Endothelial cell of umbilical vein (primary cell): ENCODE data around the gene GPR180. TPM values are rescaled to one million over a fixed set of nuclear protein-coding genes. Genes with fewer than 3 reads are reported as not detected.
A peak's percentile ranks its signal among the peaks of the same experiment; 100 is the strongest.

Source experiments
- BruUV-seq: library from RNA; stranded (reverse); fragments of 400-500 nt; replicated peaks from 2 replicates; lab custom pipeline; 2021; lab: Mats Ljungman, UMichigan
- CTCF ChIA-PET: fragments of 300-600, 350-600 bp; sonication (Branson Sonifier 250); formaldehyde crosslinking; loops from one replicate; lab custom pipeline; 2021; ENCODE audit warnings: antibody characterized with exemption, inconsistent platforms; lab: Charles Lee
- POLR2A ChIA-PET: fragments of 300-600, 350-600 bp; sonication (Branson Sonifier 250); formaldehyde crosslinking; loops from one replicate; lab custom pipeline; 2021; ENCODE audit warnings: antibody characterized with exemption, inconsistent platforms; lab: Charles Lee
- DNase-seq: peaks from one replicate; pipeline ENCODE4 v3.0.0-alpha.2; 2011; ENCODE audit warnings: low read depth, low spot score
- FAIRE-seq: peaks from 2 replicates; lab custom pipeline; 2011; peaks lifted over from hg19 to GRCh38; lab: Jason Lieb, UNC
- H2AFZ ChIP-seq: 2 replicates; pipeline ENCODE4 v1.6.0; 2012; ENCODE audit warnings: low read depth, low read length, control low read depth, inconsistent platforms
- H3K27ac ChIP-seq: 2 replicates; pipeline ENCODE4 v1.5.1; 2011; ENCODE audit warnings: low read depth, mild to moderate bottlenecking, control low read depth, low read length, moderate library complexity; ENCODE audit not compliant: insufficient read depth
- H3K27me3 ChIP-seq, 2 experiments: 2 replicates each; pipeline versions ENCODE4 v1.6.0 to v1.6.1; 2011; ENCODE audit warnings: low read length in 2 of 2, mixed read lengths in 1 of 2; ENCODE audit not compliant: control insufficient read depth in 2 of 2, insufficient read depth in 2 of 2
- H3K36me3 ChIP-seq, 2 experiments: 2 replicates in 1 of 2; 3 replicates in 1 of 2; pipeline ENCODE4 v1.5.1; 2011; ENCODE audit warnings: low read length in 2 of 2, mild to moderate bottlenecking in 1 of 2, moderate library complexity in 1 of 2; ENCODE audit not compliant: control insufficient read depth in 2 of 2, insufficient read depth in 2 of 2; ENCODE audit errors: extremely low read depth in 1 of 2
- H3K4me1 ChIP-seq: 3 replicates; pipeline ENCODE4 v1.5.1; 2011; ENCODE audit warnings: mild to moderate bottlenecking, low read length; ENCODE audit not compliant: control insufficient read depth, insufficient read depth; ENCODE audit errors: extremely low read depth
- H3K4me2 ChIP-seq: 2 replicates; pipeline ENCODE4 v1.6.1; 2011; ENCODE audit warnings: low read length, control low read depth, mixed read lengths; ENCODE audit not compliant: insufficient read depth
- H3K4me3 ChIP-seq, 3 experiments: fragments of 200-600 bp in 1 of 3; sonication (generic), shearing (Covaris generic) in 1 of 3; replicated peaks in 1 of 3; 2 replicates each; pipeline ENCODE4 v1.5.1; 2011 to 2016; ENCODE audit warnings: control low read depth in 3 of 3, low read length in 3 of 3, mild to moderate bottlenecking in 2 of 3, inconsistent platforms in 1 of 3, low read depth in 1 of 3, moderate library complexity in 1 of 3; ENCODE audit not compliant: insufficient read depth in 1 of 3
- H3K79me2 ChIP-seq: 2 replicates; pipeline ENCODE4 v1.6.0; 2012; ENCODE audit warnings: low read length, inconsistent platforms; ENCODE audit not compliant: control insufficient read depth, insufficient read depth
- H3K9ac ChIP-seq: replicated peaks from 2 replicates; pipeline ENCODE3; 2011; ENCODE audit warnings: low read length, control low read depth; ENCODE audit not compliant: insufficient read depth; ENCODE audit errors: extremely low read depth
- H3K9me1 ChIP-seq: replicated peaks from 3 replicates; pipeline ENCODE4 v1.6.0; 2011; ENCODE audit warnings: mild to moderate bottlenecking, low read length; ENCODE audit not compliant: control insufficient read depth, insufficient read depth; ENCODE audit errors: extremely low read depth
- H3K9me3 ChIP-seq: replicated peaks from 2 replicates; pipeline ENCODE4 v1.5.1; 2012; ENCODE audit warnings: low read length, inconsistent platforms; ENCODE audit not compliant: control insufficient read depth, insufficient read depth
- H4K20me1 ChIP-seq: replicated peaks from 2 replicates; pipeline ENCODE3; 2011; ENCODE audit warnings: mild to moderate bottlenecking, low read length; ENCODE audit not compliant: control insufficient read depth, insufficient read depth; ENCODE audit errors: extremely low read depth
- EZH2 ChIP-seq: IDR thresholded peaks from 2 replicates; pipeline ENCODE4 v1.6.1; 2012; ENCODE audit warnings: borderline replicate concordance, low read depth, mild to moderate bottlenecking, moderate library complexity, low read length, inconsistent platforms; ENCODE audit not compliant: severe bottlenecking
- FOS ChIP-seq: IDR thresholded peaks from 2 replicates; pipeline ENCODE4 v1.6.1; 2011; ENCODE audit warnings: mild to moderate bottlenecking, low read length, moderate library complexity, borderline replicate concordance; ENCODE audit not compliant: insufficient read depth
- GATA2 ChIP-seq: IDR thresholded peaks from 2 replicates; pipeline ENCODE4 v1.7.0; 2011; ENCODE audit warnings: low read depth, mild to moderate bottlenecking, moderate library complexity, mixed read lengths, low read length; ENCODE audit not compliant: insufficient read length, insufficient read depth
- JUN ChIP-seq: IDR thresholded peaks from 2 replicates; pipeline ENCODE4 v1.6.1; 2011; ENCODE audit warnings: borderline replicate concordance, low read depth; ENCODE audit not compliant: insufficient read length, insufficient read depth
- MYC ChIP-seq: IDR thresholded peaks from one replicate; pipeline ENCODE4 v1.6.1; 2011; ENCODE audit warnings: mild to moderate bottlenecking, low read depth, low read length
- POLR2A ChIP-seq: IDR thresholded peaks from 2 replicates; pipeline ENCODE4 v1.6.1; 2012; ENCODE audit warnings: low read depth, mild to moderate bottlenecking, control low read depth, low read length
- POLR2AphosphoS5 ChIP-seq: IDR thresholded peaks from 2 replicates; pipeline ENCODE4 v1.6.1; 2012; ENCODE audit warnings: low read depth, mild to moderate bottlenecking, control low read depth, low read length, moderate library complexity; ENCODE audit not compliant: insufficient read depth
- dilution Hi-C: fragments of 300-500 bp; cut with MboI; formaldehyde crosslinking; loops from one replicate; pipeline ENCODE4 v1.15.0; 2019; ENCODE audit warnings: low sequenced_read_pairs; ENCODE audit not compliant: extremely low pct_ligation_motif_present
- intact Hi-C: fragments of 100-400 bp; cut with micrococcal nuclease; formaldehyde crosslinking; loops from one replicate; pipeline ENCODE4 v1.10.0; 2022
- polyA plus RNA-seq, 4 experiments: library from polyadenylated mRNA; depleted of rRNA in 3 of 4; stranded (reverse) in 3 of 4; unstranded in 1 of 4; fragments of >200 nt; gene quantifications; 2 replicates each; pipeline versions ENCODE4 v1.2.1 to v1.2.3, GENCODE V29; 2011 to 2012; ENCODE audit warnings: missing spikeins in 1 of 4
- total RNA-seq: library from RNA; stranded (reverse); gene quantifications from 2 replicates; pipeline ENCODE4 v1.2.3, GENCODE V29; 2021
- TF ChIP-seq, protein P1 (sequence below), 2 donors: IDR thresholded peaks; 1 replicate in 1 of 2; 2 replicates in 1 of 2; pipeline ENCODE4 v1.5.1; 2011; ENCODE audit warnings: low read length in 2 of 2, mild to moderate bottlenecking in 2 of 2, moderate library complexity in 2 of 2, control low read depth in 1 of 2, inconsistent platforms in 1 of 2, low read depth in 1 of 2; ENCODE audit not compliant: insufficient read depth in 1 of 2; ENCODE audit errors: extremely low read depth in 1 of 2
- TF ChIP-seq, protein P2 (sequence below): IDR thresholded peaks from 2 replicates; pipeline ENCODE4 v1.6.1; 2011; ENCODE audit not compliant: insufficient read depth, insufficient read length

GPR180 gene
- total and polyA plus RNA-seq, 2 donors (not counting 3 experiments of a cell fraction or from before 2014, with no cell fraction given): 3.1 to 8.3 TPM

DNA sequence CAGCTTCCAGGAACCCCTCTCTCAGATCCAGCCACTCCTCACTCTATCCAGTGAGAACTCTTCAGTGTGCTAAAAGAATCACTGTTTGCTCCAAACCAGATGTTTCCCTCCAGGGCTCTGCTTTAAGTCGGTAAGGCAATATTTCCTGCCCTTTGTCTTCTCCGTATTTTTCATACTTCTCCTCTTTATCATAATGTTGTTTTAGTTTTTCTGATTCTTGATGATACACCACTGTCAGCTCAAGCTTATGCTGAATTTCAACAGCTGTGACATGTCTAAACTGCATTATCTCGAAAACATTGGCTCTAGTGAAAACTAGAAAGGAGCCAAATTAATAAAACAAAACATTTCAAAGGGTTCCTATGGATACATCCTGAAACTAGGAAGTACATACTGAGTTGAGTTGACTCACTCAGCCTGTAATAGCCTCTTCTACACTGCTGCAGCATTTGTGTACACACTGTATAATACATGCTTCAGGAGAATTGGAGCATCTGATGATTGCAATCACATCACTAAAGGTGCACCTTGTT is 39.8 kb downstream of the GPR180 start:
- H3K9me1 ChIP-seq: no peaks in the 10 kb centered on the region
- intact Hi-C loops (no loop called here), dilution Hi-C loops (no loop called here)
- H3K36me3 ChIP-seq: no peaks in the 10 kb centered on the region
- peak overlapping the region; percentile 56 for H3K9ac ChIP-seq
- H3K4me1 ChIP-seq: peaks cover 16% of the 10 kb centered on the region
- peak overlapping the region; percentile 63 for H3K27ac ChIP-seq
- ChIA-PET POLR2A (no interaction called here), CTCF (interaction anchor here (0.9 kb wide), 2 partner anchors 16 to 18 kb away, joined by 3 read pairs; no protein-coding TSS in a partner anchor)
- BruUV-seq: no TSS peak
- H3K4me3 ChIP-seq: peak overlapping the region in 1 of 3 experiments; percentile 48
- DNase-seq: peak; percentile 86
- H3K4me2 ChIP-seq: peak overlapping the region; percentile 66
- H2AFZ ChIP-seq: peak overlapping the region; percentile 17
- TF ChIP-seq, protein P1, sequence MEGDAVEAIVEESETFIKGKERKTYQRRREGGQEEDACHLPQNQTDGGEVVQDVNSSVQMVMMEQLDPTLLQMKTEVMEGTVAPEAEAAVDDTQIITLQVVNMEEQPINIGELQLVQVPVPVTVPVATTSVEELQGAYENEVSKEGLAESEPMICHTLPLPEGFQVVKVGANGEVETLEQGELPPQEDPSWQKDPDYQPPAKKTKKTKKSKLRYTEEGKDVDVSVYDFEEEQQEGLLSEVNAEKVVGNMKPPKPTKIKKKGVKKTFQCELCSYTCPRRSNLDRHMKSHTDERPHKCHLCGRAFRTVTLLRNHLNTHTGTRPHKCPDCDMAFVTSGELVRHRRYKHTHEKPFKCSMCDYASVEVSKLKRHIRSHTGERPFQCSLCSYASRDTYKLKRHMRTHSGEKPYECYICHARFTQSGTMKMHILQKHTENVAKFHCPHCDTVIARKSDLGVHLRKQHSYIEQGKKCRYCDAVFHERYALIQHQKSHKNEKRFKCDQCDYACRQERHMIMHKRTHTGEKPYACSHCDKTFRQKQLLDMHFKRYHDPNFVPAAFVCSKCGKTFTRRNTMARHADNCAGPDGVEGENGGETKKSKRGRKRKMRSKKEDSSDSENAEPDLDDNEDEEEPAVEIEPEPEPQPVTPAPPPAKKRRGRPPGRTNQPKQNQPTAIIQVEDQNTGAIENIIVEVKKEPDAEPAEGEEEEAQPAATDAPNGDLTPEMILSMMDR (IDR thresholded peaks at IDR 0.05; ENCODE audit: extremely low read depth in 1 of 2, insufficient read depth in 1 of 2, low read depth in 1 of 2, low read length in 2 of 2): no peak
- no peak for TF ChIP-seq POLR2AphosphoS5
- peak; percentile 52 for TF ChIP-seq JUN
- peak; percentile 21 for TF ChIP-seq FOS
- no peak for TF ChIP-seq GATA2
- TF ChIP-seq POLR2A: no peak
- no peak for TF ChIP-seq MYC
- TF ChIP-seq EZH2: no peak
- TF ChIP-seq, protein P2, sequence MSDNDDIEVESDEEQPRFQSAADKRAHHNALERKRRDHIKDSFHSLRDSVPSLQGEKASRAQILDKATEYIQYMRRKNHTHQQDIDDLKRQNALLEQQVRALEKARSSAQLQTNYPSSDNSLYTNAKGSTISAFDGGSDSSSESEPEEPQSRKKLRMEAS: no peak
- FAIRE-seq: peak; percentile 52
- H3K9me3 ChIP-seq: no peaks in the 10 kb centered on the region
- no peaks in the 10 kb centered on the region for H3K79me2 ChIP-seq
- no peaks in the 10 kb centered on the region for H3K27me3 ChIP-seq
- no peaks in the 10 kb centered on the region for H4K20me1 ChIP-seq
